NCI-H2227 (cell line): ENCODE results near the gene WSB1.

Experiments
- DNase-seq: peaks from one replicate; lab custom pipeline; 2025; ENCODE audit not compliant: unreplicated experiment; lab: John Stamatoyannopoulos, UW

Gene WSB1

GRCh38 chr17:27354491-27355081 lies 60.7 kb downstream of the WSB1 start:
- peak; percentile 5 for DNase-seq

DNA sequence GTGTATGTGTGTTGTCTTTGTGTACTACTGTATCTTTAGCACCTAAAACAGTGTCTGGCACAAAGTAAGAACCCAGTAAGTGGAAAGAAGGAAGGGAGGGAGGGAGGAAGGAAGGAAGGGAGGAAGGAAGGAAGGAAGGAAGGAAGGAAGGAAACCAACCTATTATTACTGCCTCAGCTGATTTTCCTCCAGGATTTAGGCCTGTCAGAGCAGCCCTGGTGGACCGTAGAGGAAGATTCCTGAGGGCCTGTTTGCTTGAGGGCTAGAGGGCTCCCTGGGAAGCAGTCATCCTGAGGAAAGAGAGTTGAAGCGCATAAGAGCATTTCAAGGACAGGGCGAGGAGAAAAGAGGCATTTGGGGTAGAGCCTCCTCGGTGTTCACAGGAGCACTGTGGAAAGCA lies 61.5 kb downstream of the WSB1 start:
- DNase-seq = no peak

- DNase-seq = no peak
These were observed 62.3 kb downstream of the WSB1 start for GRCh38 chr17:27356091-27356705.

GRCh38 chr17:27357236-27357635 lies 63.3 kb downstream of the WSB1 start:
- no peak for DNase-seq

- no peak for DNase-seq
These were observed 66.6 kb downstream of the WSB1 start for GRCh38 chr17:27360507-27360906.

DNA sequence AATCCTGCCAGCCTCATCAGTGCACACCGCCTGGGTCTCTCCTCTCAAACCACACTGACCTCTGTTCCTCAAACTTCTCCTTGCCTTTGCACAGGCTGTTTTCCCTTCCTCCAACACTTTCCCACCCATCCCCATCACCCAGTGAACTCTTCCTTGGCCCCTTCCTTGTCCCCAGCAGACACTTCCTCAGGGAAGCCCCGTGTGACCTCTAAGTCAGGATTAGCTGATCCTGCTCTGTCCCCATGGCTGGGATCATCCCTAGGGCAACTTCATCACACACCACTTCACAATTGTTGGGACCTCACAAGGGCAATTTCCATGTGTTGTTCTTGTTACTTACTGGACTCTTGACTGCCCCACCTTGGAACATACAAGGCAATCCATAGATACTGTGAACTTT lies 67.8 kb downstream of the WSB1 start:
- no peak for DNase-seq

DNA sequence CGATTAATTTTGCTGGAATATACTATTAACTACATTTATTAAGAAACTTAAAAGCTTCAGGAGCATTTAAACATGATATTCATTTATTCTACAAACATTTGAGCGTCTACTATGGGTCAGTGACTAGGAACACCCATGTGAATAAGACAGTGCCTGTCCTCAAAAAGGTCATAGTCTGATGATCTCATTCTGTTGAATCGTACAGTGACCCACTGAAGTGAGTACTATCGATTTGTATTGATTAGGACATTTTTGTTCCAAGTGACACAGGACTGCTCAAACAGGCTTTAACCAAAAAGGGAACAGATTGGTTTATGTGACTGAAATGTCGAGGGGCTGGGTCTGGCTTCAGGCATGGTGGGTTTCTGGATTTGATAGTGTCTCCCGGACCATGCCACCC lies 68.6 kb downstream of the WSB1 start:
- no peak for DNase-seq

DNA sequence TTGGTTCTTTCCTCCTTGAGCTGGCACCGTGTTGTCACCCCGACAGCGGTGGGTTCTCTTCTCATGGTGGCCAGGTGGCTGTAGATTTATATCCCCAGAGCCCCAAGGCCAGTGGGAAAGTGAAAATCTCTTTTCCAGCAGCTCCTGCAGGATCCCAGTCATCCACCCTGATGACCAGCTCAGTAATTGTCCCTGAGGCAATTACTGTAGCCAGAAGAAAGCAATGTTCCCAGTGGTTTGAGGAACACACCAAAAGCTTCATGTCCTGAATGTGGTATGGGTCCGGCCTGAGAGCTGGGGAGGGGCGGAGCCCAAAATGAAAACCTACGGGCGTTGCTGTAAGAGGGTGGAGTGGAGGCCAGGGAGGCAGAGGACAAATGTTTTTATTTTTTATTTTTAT lies 69.0 kb downstream of the WSB1 start:
- DNase-seq = no peak

DNA sequence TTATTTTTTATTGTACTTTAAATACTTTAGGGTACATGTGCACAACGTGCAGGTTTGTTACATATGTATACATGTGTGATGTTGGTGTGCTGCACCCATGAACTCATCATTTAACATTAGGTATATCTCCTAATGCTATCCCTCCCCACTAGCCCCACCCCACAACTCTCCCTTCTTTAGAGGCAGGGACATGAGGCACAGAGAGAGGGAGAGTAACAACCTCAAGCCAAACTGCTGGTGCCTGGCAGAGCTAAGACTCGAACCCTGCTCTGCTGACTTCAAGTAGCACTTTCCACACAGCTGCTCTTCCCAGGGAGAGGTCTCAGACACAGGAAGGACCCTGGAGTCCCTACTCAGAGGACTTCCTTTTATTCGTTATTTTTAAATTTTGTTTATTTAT lies 69.4 kb downstream of the WSB1 start:
- DNase-seq = no peak
